Measurements from ENCODE around the gene RAB5B.
"Not testable (repeated sequence)": the region's sequence is repeated elsewhere in the genome, so short reads cannot be mapped to it uniquely, and the experiment has no call there.

Gene RAB5B

GRCh38 chr12:55979069-55979468, 5.2 kb downstream of the RAB5B start:
- H2BK15ac ChIP-seq (ENCODE audit: low read depth, poor library complexity, severe bottlenecking), result no peak overlapping the region
- no peak overlapping the region for H3K9ac ChIP-seq (ENCODE audit: low read length)
- no peak overlapping the region for H2BK5ac ChIP-seq (ENCODE audit: low read depth, low read length, poor library complexity, severe bottlenecking)
- H4K91ac ChIP-seq (ENCODE audit: low read length), result no peak overlapping the region
- peaks cover 17 to 55% of the 10 kb centered on the region in 2 experiments for H3K36me3 ChIP-seq (ENCODE audit: control insufficient read depth in 1 of 2, insufficient read depth in 2 of 2, low read depth in 1 of 2, low read length in 2 of 2)
- H3K4me1 ChIP-seq (ENCODE audit: control insufficient read depth, insufficient read depth, low read depth, low read length), result peaks cover 8% of the 10 kb centered on the region
- H3K9me3 ChIP-seq (ENCODE audit: control insufficient read depth, low read length), result no peaks in the 10 kb centered on the region
- no peak overlapping the region for H2BK12ac ChIP-seq (ENCODE audit: low read length in 2 of 2)
- H2BK120ac ChIP-seq (ENCODE audit: low read depth, low read length), result no peak overlapping the region
- H3K23ac ChIP-seq (ENCODE audit: low read length in 2 of 2), result no peak overlapping the region
- H3K27ac ChIP-seq (ENCODE audit: low read length, poor library complexity, severe bottlenecking), result no peak overlapping the region
- H3K18ac ChIP-seq (ENCODE audit: low read depth in 1 of 2, low read length in 2 of 2), result no peak overlapping the region
- H2AK5ac ChIP-seq (ENCODE audit: low read length, severe bottlenecking), result no peak overlapping the region
- no peak overlapping the region for H2AFZ ChIP-seq (ENCODE audit: low read depth, low read length)
- H3K4me2 ChIP-seq (ENCODE audit: low read length, poor library complexity, severe bottlenecking), result no peak overlapping the region
- no peaks in the 10 kb centered on the region for H3K27me3 ChIP-seq (ENCODE audit: control insufficient read depth in 1 of 2, insufficient read depth in 1 of 2, low read length in 2 of 2)
- 100% methylated on average over 3 of the region's 3 CpGs for WGBS
- no peak overlapping the region for H3K4me3 ChIP-seq (ENCODE audit: insufficient read depth in 1 of 2, low read depth in 1 of 2, low read length in 2 of 2)
- H3K79me1 ChIP-seq (replicated peaks; ENCODE audit: low read length, poor library complexity, severe bottlenecking), result peaks cover 3% of the 10 kb centered on the region
- DNase-seq, result no peak
- no peak overlapping the region for H4K8ac ChIP-seq (ENCODE audit: low read length)
- H3K4ac ChIP-seq (ENCODE audit: low read depth in 1 of 2, low read length in 2 of 2), result no peak overlapping the region
- H3K14ac ChIP-seq (ENCODE audit: low read length in 2 of 2), result no peak overlapping the region

GRCh38 chr12:55981882-55982281, 8.0 kb downstream of the RAB5B start:
- not testable (repeated sequence) for H3K14ac ChIP-seq (ENCODE audit: low read length in 2 of 2); H2BK120ac ChIP-seq (ENCODE audit: low read depth, low read length); H3K9me3 ChIP-seq (ENCODE audit: control insufficient read depth, low read length); H3K4me3 ChIP-seq (ENCODE audit: insufficient read depth in 1 of 2, low read depth in 1 of 2, low read length in 2 of 2); H3K27me3 ChIP-seq (ENCODE audit: control insufficient read depth in 1 of 2, insufficient read depth in 1 of 2, low read length in 2 of 2); H3K27ac ChIP-seq (ENCODE audit: low read length, poor library complexity, severe bottlenecking); H2AK5ac ChIP-seq (ENCODE audit: low read length, severe bottlenecking); H3K23ac ChIP-seq (ENCODE audit: low read length in 2 of 2); H2BK15ac ChIP-seq (ENCODE audit: low read depth, poor library complexity, severe bottlenecking); H4K91ac ChIP-seq (ENCODE audit: low read length); H2BK12ac ChIP-seq (ENCODE audit: low read length in 2 of 2); H2BK5ac ChIP-seq (ENCODE audit: low read depth, low read length, poor library complexity, severe bottlenecking); H3K4ac ChIP-seq (ENCODE audit: low read depth in 1 of 2, low read length in 2 of 2); H2AFZ ChIP-seq (ENCODE audit: low read depth, low read length); H3K18ac ChIP-seq (ENCODE audit: low read depth in 1 of 2, low read length in 2 of 2); H3K9ac ChIP-seq (ENCODE audit: low read length); DNase-seq; H3K4me2 ChIP-seq (ENCODE audit: low read length, poor library complexity, severe bottlenecking); H4K8ac ChIP-seq (ENCODE audit: low read length); H3K79me1 ChIP-seq (replicated peaks; ENCODE audit: low read length, poor library complexity, severe bottlenecking); H3K4me1 ChIP-seq (ENCODE audit: control insufficient read depth, insufficient read depth, low read depth, low read length)
- 70% methylated on average over 4 of the region's 5 CpGs for WGBS
- H3K36me3 ChIP-seq (ENCODE audit: control insufficient read depth in 1 of 2, insufficient read depth in 2 of 2, low read depth in 1 of 2, low read length in 2 of 2), result peaks cover 28 to 73% of the 10 kb centered on the region in 2 experiments

- no peak overlapping the region for H4K91ac ChIP-seq (ENCODE audit: low read length)
- DNase-seq, result no peak
- no peaks in the 10 kb centered on the region for H3K27me3 ChIP-seq (ENCODE audit: control insufficient read depth in 1 of 2, insufficient read depth in 1 of 2, low read length in 2 of 2)
- peak overlapping the region; percentile 37 for H3K27ac ChIP-seq (ENCODE audit: low read length, poor library complexity, severe bottlenecking)
- H2BK15ac ChIP-seq (ENCODE audit: low read depth, poor library complexity, severe bottlenecking), result no peak overlapping the region
- no peak overlapping the region for H2BK12ac ChIP-seq (ENCODE audit: low read length in 2 of 2)
- no peaks in the 10 kb centered on the region for H3K9me3 ChIP-seq (ENCODE audit: control insufficient read depth, low read length)
- peaks cover 9% of the 10 kb centered on the region for H3K79me1 ChIP-seq (replicated peaks; ENCODE audit: low read length, poor library complexity, severe bottlenecking)
- H3K23ac ChIP-seq (ENCODE audit: low read length in 2 of 2), result no peak overlapping the region
- no peak overlapping the region for H3K4me2 ChIP-seq (ENCODE audit: low read length, poor library complexity, severe bottlenecking)
- H4K8ac ChIP-seq (ENCODE audit: low read length), result no peak overlapping the region
- no peak overlapping the region for H2AFZ ChIP-seq (ENCODE audit: low read depth, low read length)
- peak overlapping the region; percentile 11 for H3K9ac ChIP-seq (ENCODE audit: low read length)
- 98% methylated on average over 3 of the region's 3 CpGs for WGBS
- H3K18ac ChIP-seq (ENCODE audit: low read depth in 1 of 2, low read length in 2 of 2), result no peak overlapping the region
- no peak overlapping the region for H2BK120ac ChIP-seq (ENCODE audit: low read depth, low read length)
- no peak overlapping the region for H3K4me3 ChIP-seq (ENCODE audit: insufficient read depth in 1 of 2, low read depth in 1 of 2, low read length in 2 of 2)
- H2BK5ac ChIP-seq (ENCODE audit: low read depth, low read length, poor library complexity, severe bottlenecking), result no peak overlapping the region
- peak overlapping the region; percentile 51 for H2AK5ac ChIP-seq (ENCODE audit: low read length, severe bottlenecking)
- no peak overlapping the region for H3K14ac ChIP-seq (ENCODE audit: low read length in 2 of 2)
- peaks cover 33 to 74% of the 10 kb centered on the region in 2 experiments for H3K36me3 ChIP-seq (ENCODE audit: control insufficient read depth in 1 of 2, insufficient read depth in 2 of 2, low read depth in 1 of 2, low read length in 2 of 2)
- peaks cover 6% of the 10 kb centered on the region for H3K4me1 ChIP-seq (ENCODE audit: control insufficient read depth, insufficient read depth, low read depth, low read length)
- H3K4ac ChIP-seq (ENCODE audit: low read depth in 1 of 2, low read length in 2 of 2), result no peak overlapping the region
Measured at GRCh38 chr12:55982319-55982936, 8.6 kb downstream of the RAB5B start.

GRCh38 chr12:55983232-55983842, 9.5 kb downstream of the RAB5B start:
- WGBS, result 98% methylated on average over 3 of the region's 4 CpGs
- no peak overlapping the region for H2BK15ac ChIP-seq (ENCODE audit: low read depth, poor library complexity, severe bottlenecking)
- H2AK5ac ChIP-seq (ENCODE audit: low read length, severe bottlenecking), result no peak overlapping the region

More at GRCh38 chr12:55983232-55983842, 9.5 kb downstream of the RAB5B start:
- Histone ChIP-seq H3K9ac (ENCODE audit: low read length) (no peak overlapping the region), H3K9me3 (ENCODE audit: control insufficient read depth, low read length) (no peaks in the 10 kb centered on the region), H2BK120ac (ENCODE audit: low read depth, low read length) (no peak overlapping the region), H3K36me3 (ENCODE audit: control insufficient read depth in 1 of 2, insufficient read depth in 2 of 2, low read depth in 1 of 2, low read length in 2 of 2) (peaks cover 41 to 77% of the 10 kb centered on the region in 2 experiments), H2BK5ac (ENCODE audit: low read depth, low read length, poor library complexity, severe bottlenecking) (no peak overlapping the region), H3K23ac (ENCODE audit: low read length in 2 of 2) (no peak overlapping the region), H3K18ac (ENCODE audit: low read depth in 1 of 2, low read length in 2 of 2) (no peak overlapping the region), H3K4me1 (ENCODE audit: control insufficient read depth, insufficient read depth, low read depth, low read length) (peaks cover 6% of the 10 kb centered on the region), H3K27me3 (ENCODE audit: control insufficient read depth in 1 of 2, insufficient read depth in 1 of 2, low read length in 2 of 2) (no peaks in the 10 kb centered on the region), H2AFZ (ENCODE audit: low read depth, low read length) (no peak overlapping the region), H3K4me3 (ENCODE audit: insufficient read depth in 1 of 2, low read depth in 1 of 2, low read length in 2 of 2) (no peak overlapping the region), H4K91ac (ENCODE audit: low read length) (no peak overlapping the region), H3K4me2 (ENCODE audit: low read length, poor library complexity, severe bottlenecking) (no peak overlapping the region), H3K27ac (ENCODE audit: low read length, poor library complexity, severe bottlenecking) (no peak overlapping the region), H2BK12ac (ENCODE audit: low read length in 2 of 2) (no peak overlapping the region), H3K14ac (ENCODE audit: low read length in 2 of 2) (no peak overlapping the region), H4K8ac (ENCODE audit: low read length) (no peak overlapping the region), H3K79me1 (replicated peaks; ENCODE audit: low read length, poor library complexity, severe bottlenecking) (peaks cover 9% of the 10 kb centered on the region), H3K4ac (ENCODE audit: low read depth in 1 of 2, low read length in 2 of 2) (no peak overlapping the region)
- DNase-seq, result no peak

All from mesenchymal stem cell (in vitro differentiated cells and primary cell).